Measurements from ENCODE around the gene ZNF793. TPM values are rescaled to one million over a fixed set of nuclear protein-coding genes. Genes with fewer than 3 reads are reported as not detected.
A peak's percentile ranks its signal among the peaks of the same experiment; 100 is the strongest.

ZNF793 gene
- total RNA-seq, 5 donors from 2014 or later (not counting 1 experiment from before 2014, with no cell fraction given): 3.1 to 11.1 (median 8.6) TPM

GRCh38 chr19:37470216-37470615, 36.5 kb upstream of the ZNF793 start:
- ATAC-seq (replicated peaks in 1 of 4): no peak
- H3K4me1 Mint-ChIP-seq: peaks cover 36 to 38% (median 38%) of the 10 kb centered on the region in 3 donors
- peak overlapping the region; percentile 95 to 98 for H3K27ac Mint-ChIP-seq
- POLR2A ChIA-PET: interaction anchor here in 1 of 2 donors (0.6 kb wide), 1 partner anchor 8 kb away, joined by 3 read pairs; no protein-coding TSS in a partner anchor
- Histone ChIP-seq H3K4me1 (ENCODE audit: control insufficient read depth in 1 of 2, extremely low read depth in 1 of 2, insufficient read depth in 2 of 2, low read length in 2 of 2) (peaks cover 13 to 34% of the 10 kb centered on the region in 2 experiments), H3K27me3 (replicated peaks in 1 of 2; ENCODE audit: control insufficient read depth in 2 of 2, extremely low read depth in 1 of 2, insufficient read depth in 2 of 2, low read length in 1 of 2) (no peaks in the 10 kb centered on the region), H3K9me3 (no peaks in the 10 kb centered on the region), H3K4me3 (ENCODE audit: control insufficient read depth in 1 of 2, extremely low read depth in 1 of 2, low read length in 1 of 2) (no peak overlapping the region), H3K36me3 (ENCODE audit: control insufficient read depth in 2 of 2, extremely low read depth in 1 of 2, insufficient read depth in 1 of 2, low read length in 1 of 2) (peaks cover 3 to 17% of the 10 kb centered on the region in 2 donors), H3K27ac (ENCODE audit: low read length) (peak overlapping the region; percentile 93)
- H3K4me3 Mint-ChIP-seq: peak overlapping the region in 2 of 3 donors; percentile 96 to 98
- peaks cover 10% of the 10 kb centered on the region for H3K36me3 Mint-ChIP-seq
- CTCF ChIA-PET: interaction anchor here in 1 of 2 donors (0.6 kb wide), 4 partner anchors 10 to 309 kb away, joined by 3 to 4 read pairs (median 4); partner anchors contain the start of gene ZNF573
- no peaks in the 10 kb centered on the region for H3K27me3 Mint-ChIP-seq
- peaks cover 6 to 7% (median 7%) of the 10 kb centered on the region in 3 donors for H3K9me3 Mint-ChIP-seq
- WGBS (ENCODE audit: insufficient coverage): 93% methylated on average over 3 of the region's 4 CpGs
- DNase-seq: peak in 1 of 35 experiments; percentile 1

DNA sequence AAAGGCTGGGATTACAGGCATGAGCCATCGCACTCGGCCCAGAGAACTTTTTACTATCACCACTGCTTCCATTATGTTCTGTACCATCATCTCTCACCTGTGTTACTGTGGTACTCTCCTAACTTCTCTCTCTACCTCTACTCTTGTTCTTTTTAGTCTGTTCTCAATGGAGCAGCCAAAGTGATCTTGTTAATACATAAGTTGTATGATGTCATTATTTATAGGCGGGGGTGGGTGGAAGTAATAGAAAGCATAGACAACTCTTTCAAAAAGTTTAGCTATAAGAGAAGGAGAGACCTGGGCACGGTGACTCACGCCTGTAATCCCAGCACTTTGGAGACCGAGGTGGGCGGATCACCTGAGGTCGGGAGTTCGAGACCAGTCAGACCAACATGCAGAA, 34.6 kb upstream of the ZNF793 start:
- no peak overlapping the region for H3K27ac Mint-ChIP-seq
- peaks cover 14% of the 10 kb centered on the region for H3K36me3 Mint-ChIP-seq
- DNase-seq (no peak), ATAC-seq (replicated peaks in 1 of 4) (no peak)
- peaks cover 27 to 28% (median 28%) of the 10 kb centered on the region in 3 donors for H3K4me1 Mint-ChIP-seq
- H3K27me3 ChIP-seq (replicated peaks in 1 of 2; ENCODE audit: control insufficient read depth in 2 of 2, extremely low read depth in 1 of 2, insufficient read depth in 2 of 2, low read length in 1 of 2): no peaks in the 10 kb centered on the region
- ChIA-PET POLR2A (no interaction called here), CTCF (no interaction called here)
- peaks cover 10 to 36% of the 10 kb centered on the region in 2 donors for H3K36me3 ChIP-seq (ENCODE audit: control insufficient read depth in 2 of 2, extremely low read depth in 1 of 2, insufficient read depth in 1 of 2, low read length in 1 of 2)
- peaks cover 6% of the 10 kb centered on the region for H3K9me3 ChIP-seq
- peaks cover 9 to 27% of the 10 kb centered on the region in 2 experiments for H3K4me1 ChIP-seq (ENCODE audit: control insufficient read depth in 1 of 2, extremely low read depth in 1 of 2, insufficient read depth in 2 of 2, low read length in 2 of 2)
- no peak overlapping the region for H3K27ac ChIP-seq (ENCODE audit: low read length)
- no peak overlapping the region for H3K4me3 Mint-ChIP-seq
- 100% methylated on average over 2 of the region's 9 CpGs for WGBS (ENCODE audit: insufficient coverage)
- no peaks in the 10 kb centered on the region for H3K27me3 Mint-ChIP-seq
- H3K9me3 Mint-ChIP-seq: peaks cover 13 to 23% (median 20%) of the 10 kb centered on the region in 3 donors
- no peak overlapping the region for H3K4me3 ChIP-seq (ENCODE audit: control insufficient read depth in 1 of 2, extremely low read depth in 1 of 2, low read length in 1 of 2)

GRCh38 chr19:37484406-37485168, 22.2 kb upstream of the ZNF793 start:
- ATAC-seq (replicated peaks in 1 of 4) (no peak), DNase-seq (no peak)
- no peaks in the 10 kb centered on the region for H3K27me3 Mint-ChIP-seq
- ChIA-PET POLR2A (no interaction called here), CTCF (no interaction called here)
- 100% methylated on average over 2 of the region's 8 CpGs for WGBS (ENCODE audit: insufficient coverage)
- H3K36me3 Mint-ChIP-seq: peaks cover 71% of the 10 kb centered on the region
- no peak overlapping the region for H3K27ac Mint-ChIP-seq
- peaks cover 24 to 65% (median 53%) of the 10 kb centered on the region in 3 donors for H3K9me3 Mint-ChIP-seq
- Histone ChIP-seq H3K9me3 (peaks cover 20% of the 10 kb centered on the region), H3K36me3 (ENCODE audit: control insufficient read depth in 2 of 2, extremely low read depth in 1 of 2, insufficient read depth in 1 of 2, low read length in 1 of 2) (peaks cover 7 to 37% of the 10 kb centered on the region in 2 donors), H3K27ac (ENCODE audit: low read length) (no peak overlapping the region), H3K4me3 (ENCODE audit: control insufficient read depth in 1 of 2, extremely low read depth in 1 of 2, low read length in 1 of 2) (no peak overlapping the region), H3K4me1 (ENCODE audit: control insufficient read depth in 1 of 2, extremely low read depth in 1 of 2, insufficient read depth in 2 of 2, low read length in 2 of 2) (no peaks in the 10 kb centered on the region), H3K27me3 (replicated peaks in 1 of 2; ENCODE audit: control insufficient read depth in 2 of 2, extremely low read depth in 1 of 2, insufficient read depth in 2 of 2, low read length in 1 of 2) (no peaks in the 10 kb centered on the region)
- peak overlapping the region in 1 of 3 donors; percentile 17 for H3K4me3 Mint-ChIP-seq
- H3K4me1 Mint-ChIP-seq: no peaks in the 10 kb centered on the region

DNA sequence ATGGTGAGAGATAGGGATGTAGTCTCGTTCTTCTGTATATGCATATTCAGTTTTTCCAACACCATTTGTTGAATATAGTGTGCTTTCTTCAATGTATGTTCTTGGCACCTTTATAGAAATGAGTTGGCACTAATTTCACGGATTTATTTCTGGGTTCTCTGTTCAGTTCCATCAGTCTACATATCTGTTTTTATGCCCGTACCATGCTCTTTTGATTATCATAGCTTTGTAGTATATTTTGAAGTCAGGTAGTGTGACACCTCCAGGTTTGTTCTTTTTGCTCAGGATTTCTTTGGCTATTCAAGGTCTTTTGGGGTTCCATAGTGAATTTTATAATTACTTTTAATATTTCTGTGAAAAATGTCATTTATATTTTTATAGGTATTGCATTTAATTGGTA, 14.5 kb upstream of the ZNF793 start:
- ChIA-PET CTCF (no interaction called here), POLR2A (no interaction called here)
- no peak for ATAC-seq (replicated peaks in 1 of 4)
- Histone ChIP-seq H3K4me1 (ENCODE audit: control insufficient read depth in 1 of 2, extremely low read depth in 1 of 2, insufficient read depth in 2 of 2, low read length in 2 of 2) (no peaks in the 10 kb centered on the region), H3K36me3 (ENCODE audit: control insufficient read depth in 2 of 2, extremely low read depth in 1 of 2, insufficient read depth in 1 of 2, low read length in 1 of 2) (no peaks in the 10 kb centered on the region), H3K27me3 (replicated peaks in 1 of 2; ENCODE audit: control insufficient read depth in 2 of 2, extremely low read depth in 1 of 2, insufficient read depth in 2 of 2, low read length in 1 of 2) (no peaks in the 10 kb centered on the region), H3K9me3 (peaks cover 15% of the 10 kb centered on the region), H3K27ac (ENCODE audit: low read length) (no peak overlapping the region), H3K4me3 (ENCODE audit: control insufficient read depth in 1 of 2, extremely low read depth in 1 of 2, low read length in 1 of 2) (no peak overlapping the region)
- Mint-ChIP-seq H3K4me3 (no peak overlapping the region), H3K4me1 (no peaks in the 10 kb centered on the region), H3K27me3 (no peaks in the 10 kb centered on the region), H3K27ac (no peak overlapping the region), H3K36me3 (peaks cover 23% of the 10 kb centered on the region), H3K9me3 (peaks cover 22 to 51% (median 40%) of the 10 kb centered on the region in 3 donors)
- no CpG with 5 or more reads among the region's 3 CpGs for WGBS (ENCODE audit: insufficient coverage)
- DNase-seq: no peak

- H3K4me3 ChIP-seq (ENCODE audit: control insufficient read depth in 1 of 2, extremely low read depth in 1 of 2, low read length in 1 of 2): peak overlapping the region; percentile 64 to 90
- peaks cover 3 to 16% of the 10 kb centered on the region in 2 experiments for H3K4me1 ChIP-seq (ENCODE audit: control insufficient read depth in 1 of 2, extremely low read depth in 1 of 2, insufficient read depth in 2 of 2, low read length in 2 of 2)
- Mint-ChIP-seq H3K27ac (no peak overlapping the region), H3K36me3 (peaks cover 29% of the 10 kb centered on the region), H3K4me3 (no peak overlapping the region), H3K27me3 (no peaks in the 10 kb centered on the region), H3K9me3 (peaks cover 15 to 28% (median 25%) of the 10 kb centered on the region in 3 donors), H3K4me1 (no peaks in the 10 kb centered on the region)
- ChIA-PET CTCF (interaction anchor here in 1 of 2 donors (0.8 to 1.5 kb wide), 4 partner anchors 37 to 543 kb away, joined by 3 to 4 read pairs (median 3); partner anchors contain the start of genes ZNF540, ZNF569, ZNF570 and ZNF571), POLR2A (interaction anchor here in 1 of 2 donors (0.5 to 1.3 kb wide), 3 partner anchors 89 to 531 kb away, joined by 5 to 9 read pairs (median 7); partner anchors contain the start of genes ZNF527, ZNF540 and ZNF571)
- DNase-seq: peak in 2 of 35 experiments; percentile 0
- ATAC-seq (replicated peaks in 1 of 4): peak; percentile 2 to 14 (median 8)
- no peaks in the 10 kb centered on the region for H3K9me3 ChIP-seq
- no peaks in the 10 kb centered on the region for H3K27me3 ChIP-seq (replicated peaks in 1 of 2; ENCODE audit: control insufficient read depth in 2 of 2, extremely low read depth in 1 of 2, insufficient read depth in 2 of 2, low read length in 1 of 2)
- 6% methylated on average over 9 of the region's 12 CpGs for WGBS (ENCODE audit: insufficient coverage)
- H3K36me3 ChIP-seq (ENCODE audit: control insufficient read depth in 2 of 2, extremely low read depth in 1 of 2, insufficient read depth in 1 of 2, low read length in 1 of 2): no peaks in the 10 kb centered on the region
- H3K27ac ChIP-seq (ENCODE audit: low read length): peak overlapping the region; percentile 97
These were observed 767 bp upstream of the ZNF793 start for GRCh38 chr19:37505958-37506386.

GRCh38 chr19:37507167-37507464, 377 bp downstream of the ZNF793 start:
- 9% methylated on average over 6 of the region's 9 CpGs for WGBS (ENCODE audit: insufficient coverage)
- ChIA-PET POLR2A (interaction anchor here in 1 of 2 donors (0.6 to 1.3 kb wide), 2 partner anchors 50 to 88 kb away, joined by 3 to 7 read pairs; partner anchors contain the start of genes ZNF540 and ZNF571), CTCF (interaction anchor here in 1 of 2 donors (1.0 to 1.5 kb wide), 2 partner anchors 87 to 542 kb away, joined by 3 read pairs; partner anchors contain the start of genes ZNF540 and ZNF571)
- H3K27me3 ChIP-seq (replicated peaks in 1 of 2; ENCODE audit: control insufficient read depth in 2 of 2, extremely low read depth in 1 of 2, insufficient read depth in 2 of 2, low read length in 1 of 2): no peaks in the 10 kb centered on the region
- H3K27me3 Mint-ChIP-seq: no peaks in the 10 kb centered on the region
- H3K36me3 ChIP-seq (ENCODE audit: control insufficient read depth in 2 of 2, extremely low read depth in 1 of 2, insufficient read depth in 1 of 2, low read length in 1 of 2): no peaks in the 10 kb centered on the region
- H3K4me3 Mint-ChIP-seq: no peak overlapping the region
- H3K4me3 ChIP-seq (ENCODE audit: control insufficient read depth in 1 of 2, extremely low read depth in 1 of 2, low read length in 1 of 2): peak overlapping the region; percentile 64 to 90
- DNase-seq (peak in 1 of 35 experiments; percentile 4), ATAC-seq (replicated peaks in 1 of 4) (no peak)
- H3K36me3 Mint-ChIP-seq: peaks cover 34% of the 10 kb centered on the region
- peaks cover 14 to 26% (median 26%) of the 10 kb centered on the region in 3 donors for H3K9me3 Mint-ChIP-seq
- H3K9me3 ChIP-seq: no peaks in the 10 kb centered on the region
- H3K4me1 ChIP-seq (ENCODE audit: control insufficient read depth in 1 of 2, extremely low read depth in 1 of 2, insufficient read depth in 2 of 2, low read length in 2 of 2): peaks cover 3 to 16% of the 10 kb centered on the region in 2 experiments
- H3K4me1 Mint-ChIP-seq: no peaks in the 10 kb centered on the region
- peak overlapping the region; percentile 97 for H3K27ac ChIP-seq (ENCODE audit: low read length)
- no peak overlapping the region for H3K27ac Mint-ChIP-seq

Data from T-cell (primary cell).